NCI-H524 treated with DMSO at 0.1 percent for 48 hours (cell line): ENCODE measurements around the gene MTARC1.

Experiments used
- DNase-seq: peaks from one replicate; lab custom pipeline; 2025; lab: John Stamatoyannopoulos, UW

The MTARC1 gene

GRCh38 chr1:220770245-220770913 lies 16.3 kb upstream of the MTARC1 start:
- no peak for DNase-seq

- no peak for DNase-seq
Observed at GRCh38 chr1:220772846-220773245, 13.9 kb upstream of the MTARC1 start.

DNA sequence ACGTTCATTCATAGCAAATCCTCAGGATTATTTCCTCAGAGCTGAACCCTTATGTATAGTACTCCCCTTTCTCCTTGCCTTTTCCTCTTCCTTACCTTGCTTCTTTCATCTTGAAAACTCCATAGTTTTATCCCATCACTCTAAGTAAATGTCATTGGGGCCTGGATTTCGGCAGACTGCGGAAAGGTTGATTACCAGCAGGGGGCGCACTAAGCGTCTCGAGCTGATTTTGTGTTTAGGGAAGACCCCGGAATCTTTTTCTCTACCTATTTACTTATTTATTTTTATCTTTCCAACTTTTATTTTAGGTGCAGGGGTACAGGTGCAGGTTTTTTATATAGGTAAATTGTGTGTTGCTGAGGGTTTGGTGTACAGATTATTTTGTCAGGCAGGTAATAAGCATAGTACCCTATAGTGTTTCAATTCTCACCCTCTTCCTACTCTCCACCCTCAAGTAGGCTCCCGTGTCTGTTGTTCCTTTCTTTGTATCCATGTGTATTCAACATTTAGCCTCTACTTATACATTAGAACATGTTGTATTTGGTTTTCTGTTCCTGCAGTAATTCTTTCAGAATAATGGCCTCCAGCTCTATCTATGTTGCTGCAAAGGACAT lies 11.4 kb upstream of the MTARC1 start:
- DNase-seq: no peak

DNA sequence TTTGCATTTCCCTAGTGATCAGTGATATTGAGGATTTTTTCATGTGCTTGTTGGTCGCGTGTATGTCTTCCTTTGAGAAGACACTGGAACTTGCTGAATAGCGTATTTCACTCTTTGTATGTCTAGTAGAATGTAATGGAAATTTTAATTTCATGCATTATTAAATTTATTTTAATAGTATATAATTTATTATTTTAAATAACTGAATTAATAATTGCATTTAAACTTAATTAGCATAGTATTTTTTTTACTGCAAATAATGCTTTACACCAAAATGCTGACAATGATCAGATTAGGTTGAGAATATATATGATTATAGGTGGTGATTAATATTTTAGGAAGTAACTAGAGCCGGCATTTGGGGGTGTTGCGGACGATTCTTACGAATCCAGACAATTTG lies 10.5 kb upstream of the MTARC1 start:
- DNase-seq: no peak

DNA sequence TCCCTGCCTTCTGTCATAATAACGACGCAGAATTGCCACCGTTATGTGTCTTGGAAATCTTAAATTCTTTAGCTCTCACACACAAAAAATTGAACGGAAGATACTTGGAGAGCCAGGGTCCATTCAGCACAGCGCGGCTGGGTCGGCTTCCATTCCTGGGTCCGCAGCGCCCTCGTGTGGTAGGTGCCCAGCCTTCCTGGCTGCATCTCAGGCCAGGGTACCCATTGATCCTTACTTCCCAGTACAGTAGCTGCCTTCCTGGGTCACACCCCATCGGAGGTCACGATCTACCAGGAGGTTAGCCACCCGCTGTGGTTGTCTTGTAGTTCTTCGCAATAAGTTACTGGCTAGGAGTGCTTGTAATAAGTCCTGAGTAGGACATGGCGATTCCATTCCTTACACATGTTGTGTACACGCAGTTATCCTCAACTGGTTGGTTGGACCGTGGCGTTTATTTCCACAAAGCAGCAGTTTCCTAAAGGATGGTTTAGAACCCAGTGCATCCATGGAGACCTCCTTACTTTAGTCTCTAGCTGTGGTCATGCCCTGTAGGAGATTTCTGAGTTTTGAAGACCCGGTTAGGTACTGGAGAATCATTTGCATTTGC lies 9.9 kb upstream of the MTARC1 start:
- DNase-seq: no peak

- DNase-seq: no peak
Observed at GRCh38 chr1:220783453-220783852, 3.3 kb upstream of the MTARC1 start.

DNA sequence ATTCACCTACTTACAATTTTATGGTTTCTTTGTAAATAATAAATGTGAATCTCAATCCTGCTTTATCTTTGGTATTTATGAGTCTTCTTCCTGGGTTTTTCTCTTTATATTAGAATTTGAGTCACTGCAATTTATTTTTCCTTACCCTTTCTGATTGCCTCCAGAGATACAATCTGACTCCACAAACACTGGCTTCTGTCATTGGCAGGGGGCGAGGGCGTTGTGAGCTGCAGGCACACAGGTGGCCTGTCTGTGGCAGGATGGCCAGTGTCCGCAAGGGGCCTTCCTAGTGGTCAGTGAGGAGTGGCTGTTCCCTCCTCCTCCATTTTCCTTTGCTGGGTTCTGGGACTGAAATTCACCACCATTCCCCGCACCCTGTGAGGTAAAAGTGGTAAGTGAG lies 2.0 kb upstream of the MTARC1 start:
- DNase-seq: no peak

DNA sequence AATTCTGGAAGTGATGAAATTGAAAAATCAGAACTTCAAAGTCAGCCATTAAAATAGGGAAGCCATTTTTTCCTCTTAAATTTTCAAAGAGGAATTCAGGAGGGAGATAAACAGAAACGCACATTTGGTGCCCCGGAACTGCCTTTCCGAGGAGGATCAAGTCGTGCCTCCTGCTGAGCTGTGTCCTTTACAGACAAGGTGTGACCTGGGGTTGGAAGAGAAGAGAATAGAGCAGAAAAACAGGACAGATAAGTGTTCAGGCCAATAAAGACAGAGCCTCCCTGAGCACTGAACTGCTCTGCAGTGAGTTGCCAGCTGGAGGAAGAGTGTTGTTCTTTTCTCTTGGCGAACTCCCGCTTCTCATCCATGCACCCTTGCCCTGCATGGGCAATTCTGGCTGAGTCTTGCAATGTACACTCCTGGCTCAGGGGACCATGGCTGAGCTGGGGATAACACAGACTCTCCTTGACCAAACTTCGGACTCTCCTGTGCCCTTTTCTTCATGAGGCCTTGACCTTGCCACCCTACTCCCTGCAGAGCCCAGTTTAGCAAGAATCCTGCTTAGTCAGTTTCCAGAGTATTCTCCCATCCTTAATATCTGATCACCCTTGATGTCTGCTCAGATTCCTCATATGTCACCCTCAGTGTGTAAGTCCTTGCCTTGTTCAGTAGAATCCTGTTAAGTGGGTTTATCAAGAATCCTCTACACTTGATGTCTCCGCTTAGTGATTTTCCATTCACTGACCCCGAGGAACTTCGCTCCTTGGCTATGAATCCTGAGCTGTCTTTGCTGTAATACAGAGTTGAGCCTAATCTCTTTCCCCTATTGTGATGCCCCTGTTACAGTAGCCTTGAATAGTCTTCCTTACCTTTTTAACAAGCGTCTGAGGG lies 1.3 kb upstream of the MTARC1 start:
- DNase-seq: no peak

GRCh38 chr1:220786057-220786336 lies 716 bp upstream of the MTARC1 start:
- no peak for DNase-seq

DNA sequence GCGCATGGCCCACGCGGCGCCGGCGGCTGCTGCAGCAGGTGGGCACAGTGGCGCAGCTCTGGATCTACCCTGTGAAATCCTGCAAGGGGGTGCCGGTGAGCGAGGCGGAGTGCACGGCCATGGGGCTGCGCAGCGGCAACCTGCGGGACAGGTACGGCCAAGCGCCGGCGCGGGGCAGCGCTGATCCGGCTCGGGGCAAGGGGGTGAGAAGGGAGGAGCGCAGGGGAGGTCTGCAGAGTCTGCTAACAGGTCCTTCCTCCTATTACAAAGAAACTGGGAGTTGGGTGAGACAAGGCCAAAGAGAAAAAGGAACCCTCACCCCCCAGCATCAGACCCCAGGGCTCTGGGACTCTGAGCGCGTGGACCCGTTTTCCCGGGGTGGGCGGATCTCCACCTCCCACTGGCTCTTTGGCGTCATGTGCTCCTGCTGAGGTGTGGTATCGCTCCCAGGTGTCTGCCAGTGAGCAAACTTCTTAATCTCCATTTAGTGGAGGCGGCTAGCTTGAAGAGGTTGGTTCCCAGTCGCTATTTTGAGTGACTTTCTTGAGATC lies 431 bp downstream of the MTARC1 start:
- no peak for DNase-seq

DNA sequence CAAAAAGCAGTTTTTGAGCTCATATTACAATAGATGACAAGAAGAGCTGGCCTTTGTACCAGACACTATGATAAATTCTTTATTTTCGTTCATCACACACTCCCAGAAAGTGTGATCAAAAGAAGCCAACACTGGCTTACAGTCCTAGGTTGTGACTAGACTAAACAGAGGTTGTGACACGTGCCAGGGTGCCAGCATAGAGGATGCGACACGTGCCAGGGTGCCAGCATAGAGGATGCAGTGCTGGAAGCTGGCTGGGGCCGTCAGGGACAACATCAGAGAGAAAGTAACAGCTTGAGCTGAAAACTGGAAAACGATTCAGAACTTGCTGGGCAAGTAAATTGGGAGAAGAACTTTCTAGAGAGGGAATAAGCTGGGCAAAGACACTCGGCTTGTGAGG lies 2.2 kb downstream of the MTARC1 start:
- no peak for DNase-seq

GRCh38 chr1:220789532-220790147 lies 2.9 kb downstream of the MTARC1 start:
- no peak for DNase-seq

DNA sequence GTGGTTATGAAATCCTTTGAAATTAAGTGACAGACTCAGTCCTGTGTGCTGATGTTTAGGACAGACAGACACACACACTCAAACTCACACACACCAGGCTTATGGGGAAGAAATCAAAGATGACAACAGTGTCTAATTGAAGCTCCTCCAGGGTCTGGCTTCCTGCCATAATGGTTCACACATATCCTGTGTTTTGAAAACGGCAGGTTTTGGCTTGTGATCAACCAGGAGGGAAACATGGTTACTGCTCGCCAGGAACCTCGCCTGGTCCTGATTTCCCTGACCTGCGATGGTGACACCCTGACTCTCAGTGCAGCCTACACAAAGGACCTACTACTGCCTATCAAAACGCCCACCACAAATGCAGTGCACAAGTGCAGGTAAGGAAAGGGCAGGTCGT lies 4.6 kb downstream of the MTARC1 start:
- DNase-seq: no peak

DNA sequence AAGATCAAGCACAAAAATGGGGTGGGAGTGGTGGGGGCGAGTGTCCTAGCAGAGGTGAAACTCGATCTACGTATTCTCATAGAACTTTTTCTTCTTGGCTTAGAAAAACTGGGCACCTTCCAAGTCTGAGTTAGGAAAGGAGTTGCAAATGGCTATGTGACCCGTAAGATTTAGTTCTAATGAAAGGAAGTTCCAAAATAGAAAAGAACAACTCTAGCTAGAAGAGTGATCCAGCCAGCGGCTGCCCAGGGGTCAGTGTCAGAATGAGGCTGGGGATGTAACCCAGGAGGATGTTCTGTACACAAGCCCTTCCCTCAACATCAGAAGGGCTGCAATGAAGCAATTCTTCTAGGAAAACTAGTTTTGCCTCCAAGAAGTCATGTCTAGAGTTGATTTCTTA lies 5.2 kb downstream of the MTARC1 start:
- DNase-seq: no peak

GRCh38 chr1:220796530-220796929 lies 9.8 kb downstream of the MTARC1 start:
- no peak for DNase-seq

DNA sequence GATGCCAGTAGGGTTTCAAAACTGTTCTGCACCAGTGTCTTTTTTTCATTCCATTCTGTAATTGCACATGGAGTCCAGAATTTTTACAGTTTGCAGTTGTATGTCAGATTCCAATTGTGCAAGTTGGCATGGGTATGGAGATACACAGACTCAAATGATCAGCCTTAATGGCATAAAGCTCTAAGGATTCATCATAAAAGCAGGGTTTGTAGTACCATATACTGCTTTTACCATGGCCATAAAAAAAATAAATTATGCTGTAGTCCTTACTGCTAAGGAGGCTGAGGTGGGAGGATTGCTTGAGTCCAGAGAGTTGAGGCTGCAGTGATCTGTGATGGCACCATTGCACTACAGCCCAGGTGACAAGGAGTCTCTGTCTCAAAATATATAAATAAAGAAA lies 10.3 kb downstream of the MTARC1 start:
- no peak for DNase-seq

GRCh38 chr1:220797553-220797952 lies 10.8 kb downstream of the MTARC1 start:
- no peak for DNase-seq

DNA sequence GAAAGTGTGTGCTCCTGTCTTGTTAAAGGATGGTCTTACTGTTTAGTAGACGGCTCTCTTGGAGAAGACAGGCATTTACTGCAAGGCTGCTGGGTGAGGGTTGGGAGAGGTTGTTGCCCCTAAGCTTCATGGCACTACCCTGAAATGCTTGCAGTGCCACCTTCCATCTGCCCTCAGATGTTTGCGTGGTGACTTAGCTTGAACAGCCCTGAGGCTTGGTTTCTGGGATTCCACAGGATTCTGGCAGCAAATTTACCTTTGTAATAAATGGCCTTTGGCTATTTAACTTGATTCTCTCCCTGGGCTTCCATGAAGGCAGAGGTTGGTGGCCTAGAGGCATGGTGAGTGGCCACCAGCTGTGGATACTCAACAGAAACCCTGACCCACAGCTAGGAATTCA lies 11.6 kb downstream of the MTARC1 start:
- DNase-seq: no peak

DNA sequence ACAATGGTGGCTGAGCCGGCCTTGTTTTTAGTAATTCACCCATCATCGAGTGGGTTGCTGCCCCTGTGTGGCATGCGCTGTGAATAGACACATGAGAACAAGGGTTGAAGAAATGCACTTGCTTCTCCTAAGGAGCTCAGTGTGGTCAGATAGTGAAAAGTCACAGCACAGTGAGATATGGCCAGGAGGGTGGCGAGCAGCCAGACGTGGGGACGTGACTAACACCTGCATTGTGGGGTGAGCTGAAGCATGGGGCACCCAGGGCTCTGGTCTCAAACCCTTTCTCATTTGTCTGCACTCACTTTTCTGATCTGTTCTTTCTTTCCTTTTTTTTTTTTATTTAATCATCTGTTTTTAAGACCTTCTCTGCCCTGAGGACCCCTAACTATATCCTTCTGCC lies 13.5 kb downstream of the MTARC1 start:
- DNase-seq: no peak

DNA sequence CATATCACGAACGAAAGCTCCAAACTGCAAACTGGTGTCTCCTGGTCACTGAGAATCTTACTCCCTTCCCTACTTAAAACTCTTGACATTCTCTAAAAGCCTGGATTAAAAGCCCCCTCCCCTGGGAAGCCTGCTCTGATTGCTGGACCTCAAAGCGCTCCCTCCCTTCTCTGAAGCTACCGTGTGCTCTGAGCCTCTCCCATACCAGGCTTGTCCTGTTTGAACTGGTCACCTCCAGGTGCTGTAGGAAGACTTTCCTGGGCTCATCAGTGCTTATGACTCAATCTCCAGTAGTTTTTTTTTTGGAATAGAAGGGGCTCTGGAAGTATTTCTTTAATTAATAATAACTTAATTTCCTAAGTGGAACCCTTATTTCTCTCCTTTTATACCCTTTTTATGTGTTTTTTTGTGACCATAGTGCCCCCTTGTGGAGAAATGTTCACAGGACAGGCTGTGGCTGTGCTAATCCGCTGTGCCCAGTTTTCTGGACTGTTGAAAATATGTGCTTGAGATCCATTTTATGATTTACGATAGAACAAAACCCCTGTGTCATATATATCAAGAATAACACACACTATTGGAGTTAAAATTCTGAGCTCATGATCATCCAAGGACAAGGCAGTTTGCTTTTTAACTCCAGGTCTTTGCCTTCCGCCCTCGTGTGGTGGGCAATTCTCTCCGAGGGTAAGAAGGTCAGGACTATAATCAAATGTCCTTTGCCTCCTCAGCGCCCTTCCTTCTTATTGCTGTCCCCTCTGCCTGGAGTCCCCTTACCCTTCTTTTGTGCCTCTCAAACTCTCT lies 16.9 kb downstream of the MTARC1 start:
- no peak for DNase-seq

- no peak for DNase-seq
Observed at GRCh38 chr1:220804202-220804586, 17.5 kb downstream of the MTARC1 start.
